Lower lobe of right lung (tissue), 2 donors: ENCODE measurements around the gene ATP7A. TPM values are rescaled to one million over a fixed set of nuclear protein-coding genes. Genes with fewer than 3 reads are reported as not detected.

Experiments used
- ATAC-seq, 2 donors: fragments of 200-7000 bp; cut with Tn5 transposase; one replicate each; pipeline ENCODE4 v1.9.1; 2020 to 2022; ENCODE audit warnings: mild to moderate bottlenecking in 2 of 2, moderate library complexity in 2 of 2
- DNase-seq: peaks from one replicate; pipeline ENCODE4 v3.0.0-alpha.2; 2020
- H3K27ac ChIP-seq: fragments of 200-600 bp; one replicate; pipeline ENCODE4 v1.8.0; 2022
- H3K27me3 ChIP-seq: fragments of 200-600 bp; one replicate; pipeline ENCODE4 v1.8.0; 2022; ENCODE audit warnings: low read depth
- H3K36me3 ChIP-seq: fragments of 200-600 bp; one replicate; pipeline ENCODE4 v1.8.0; 2022; ENCODE audit warnings: mild to moderate bottlenecking
- H3K4me1 ChIP-seq: fragments of 200-600 bp; one replicate; pipeline ENCODE4 v1.8.0; 2022
- H3K4me3 ChIP-seq: fragments of 200-600 bp; one replicate; pipeline ENCODE4 v1.8.0; 2022; ENCODE audit warnings: mild to moderate bottlenecking
- H3K9me3 ChIP-seq: fragments of 200-600 bp; one replicate; pipeline ENCODE4 v1.8.0; 2022
- CTCF ChIP-seq: fragments of 200-600 bp; IDR thresholded peaks from one replicate; pipeline ENCODE4 v1.8.0; 2022; ENCODE audit warnings: antibody characterized with exemption, mild to moderate bottlenecking
- intact Hi-C: fragments of 100-400 bp; cut with DNase I; formaldehyde crosslinking; loops from one replicate; pipeline ENCODE4 v1.11.0; 2022
- total RNA-seq: library from RNA; stranded (reverse); fragmentation: NEBNext Ultra II Directional; extraction: Animal tissue kit (Norgen Biotek cat#: 25700); gene quantifications from one replicate; pipeline ENCODE4 v1.2.1, GENCODE V29; 2021
- donor health status: DM: no; HTN: yes; CAD: no; lungs with severe emphysema.

ATP7A gene
- total RNA-seq, 1 donor from 2014 or later, result 17.8 TPM

- Histone ChIP-seq H3K27ac (peak overlapping the region; percentile 41), H3K36me3 (no peaks in the 10 kb centered on the region), H3K27me3 (no peaks in the 10 kb centered on the region), H3K4me1 (no peaks in the 10 kb centered on the region), H3K4me3 (no peak overlapping the region), H3K9me3 (no peaks in the 10 kb centered on the region)
- no peak for DNase-seq
- TF ChIP-seq CTCF, result no peak
- intact Hi-C loops, result loop anchor here (10.0 kb wide), 1 partner anchor 105 kb away; the partner anchor contains the start of gene ATP7A
- peak; percentile 64 to 81 for ATAC-seq
Measured at GRCh38 chrX:78019586-78020483, 109.3 kb downstream of the ATP7A start.

GRCh38 chrX:78024349-78025059 lies 114.0 kb downstream of the ATP7A start:
- Histone ChIP-seq H3K36me3 (no peaks in the 10 kb centered on the region), H3K4me3 (no peak overlapping the region), H3K4me1 (no peaks in the 10 kb centered on the region), H3K9me3 (no peaks in the 10 kb centered on the region), H3K27me3 (no peaks in the 10 kb centered on the region), H3K27ac (no peak overlapping the region)
- ATAC-seq, result peak; percentile 73 to 81
- intact Hi-C loops, result loop anchor here (10.0 kb wide), 1 partner anchor 110 kb away; the partner anchor contains the start of gene ATP7A
- DNase-seq, result peak; percentile 52
- TF ChIP-seq CTCF, result peak; percentile 48

GRCh38 chrX:78027798-78028197 lies 117.3 kb downstream of the ATP7A start:
- Histone ChIP-seq H3K36me3 (peaks cover 5% of the 10 kb centered on the region), H3K4me3 (no peak overlapping the region), H3K27ac (no peak overlapping the region), H3K27me3 (no peaks in the 10 kb centered on the region), H3K4me1 (no peaks in the 10 kb centered on the region), H3K9me3 (no peaks in the 10 kb centered on the region)
- no peak for DNase-seq
- no peak for ATAC-seq
- intact Hi-C loops, result loop anchor here (10.0 kb wide), 1 partner anchor 113 kb away; the partner anchor contains the start of gene ATP7A
- TF ChIP-seq CTCF, result no peak

GRCh38 chrX:78029663-78030062 lies 119.2 kb downstream of the ATP7A start:
- no peak overlapping the region for H3K4me3 ChIP-seq
- peak; percentile 30 for TF ChIP-seq CTCF
- H3K9me3 ChIP-seq, result no peaks in the 10 kb centered on the region
- no peak for ATAC-seq
- intact Hi-C loops, result loop anchor here (10.0 kb wide), 1 partner anchor 115 kb away; the partner anchor contains the start of gene ATP7A
- H3K27me3 ChIP-seq, result no peaks in the 10 kb centered on the region
- H3K36me3 ChIP-seq, result peaks cover 9% of the 10 kb centered on the region
- DNase-seq, result no peak
- H3K4me1 ChIP-seq, result no peaks in the 10 kb centered on the region
- H3K27ac ChIP-seq, result no peak overlapping the region

GRCh38 chrX:78035061-78035460 lies 124.6 kb downstream of the ATP7A start:
- DNase-seq, result no peak
- TF ChIP-seq CTCF, result no peak

More at GRCh38 chrX:78035061-78035460, 124.6 kb downstream of the ATP7A start:
- Histone ChIP-seq H3K9me3 (no peaks in the 10 kb centered on the region), H3K27ac (no peak overlapping the region), H3K27me3 (no peaks in the 10 kb centered on the region), H3K4me3 (no peak overlapping the region), H3K36me3 (peaks cover 9% of the 10 kb centered on the region), H3K4me1 (no peaks in the 10 kb centered on the region)
- intact Hi-C loops, result no loop called here
- ATAC-seq, result no peak
